Right atrium auricular region (tissue), 2 donors: ENCODE results near the gene FARP1. TPM values are rescaled to one million over a fixed set of nuclear protein-coding genes. Genes with fewer than 3 reads are reported as not detected.

Source experiments
- DNase-seq: peaks from one replicate; pipeline ENCODE4 v3.0.0-alpha.2; 2019; ENCODE audit warnings: low spot score
- H3K27ac ChIP-seq, 2 donors: fragments of 200-600 bp; sonication (generic); 1 replicate in 1 of 2; 2 replicates in 1 of 2; pipeline ENCODE4 v1.5.1; 2016 to 2019
- H3K27me3 ChIP-seq, 2 donors: fragments of 200-600 bp; sonication (generic); one replicate each; pipeline versions ENCODE4 v1.5.1 to v1.6.0; 2017 to 2019
- H3K36me3 ChIP-seq: fragments of 200-600 bp; sonication (generic); one replicate; pipeline ENCODE4 v1.5.1; 2016
- H3K4me1 ChIP-seq, 2 donors: fragments of 200-600 bp; sonication (generic); one replicate each; pipeline versions ENCODE4 v1.5.1 to v1.6.0; 2017 to 2019
- H3K4me3 ChIP-seq, 2 donors: fragments of 200-600 bp; sonication (generic); 1 replicate in 1 of 2; 2 replicates in 1 of 2; pipeline ENCODE4 v1.5.1; 2017 to 2019; ENCODE audit warnings: mild to moderate bottlenecking in 1 of 2, moderate library complexity in 1 of 2
- H3K9me3 ChIP-seq, 2 donors: fragments of 200-600 bp; sonication (generic); one replicate each; pipeline ENCODE4 v1.5.1; 2019
- CTCF ChIP-seq, 2 donors: fragments of 200-600 bp; sonication (generic); IDR thresholded peaks; one replicate each; pipeline ENCODE4 v1.5.1; 2019; ENCODE audit warnings: antibody characterized with exemption in 2 of 2
- total RNA-seq, 2 donors: library from RNA; depleted of rRNA; stranded (reverse); fragments of >200 nt; gene quantifications; one replicate each; pipeline ENCODE4 v1.1.0, GENCODE V29; 2016

FARP1 gene
- total RNA-seq, 2 donors from 2014 or later: 15.5 to 25.7 TPM

GRCh38 chr13:98108341-98108740 lies 34.6 kb upstream of the FARP1 start:
- no peak for DNase-seq
- no peak for TF ChIP-seq CTCF (IDR thresholded peaks at IDR 0.05)
- no peak overlapping the region for H3K4me3 ChIP-seq
- H3K27me3 ChIP-seq: no peaks in the 10 kb centered on the region
- H3K9me3 ChIP-seq: no peaks in the 10 kb centered on the region
- no peak overlapping the region for H3K27ac ChIP-seq
- H3K36me3 ChIP-seq: no peaks in the 10 kb centered on the region
- no peaks in the 10 kb centered on the region for H3K4me1 ChIP-seq

GRCh38 chr13:98109226-98109853 lies 33.6 kb upstream of the FARP1 start:
- no peaks in the 10 kb centered on the region for H3K9me3 ChIP-seq

DNA sequence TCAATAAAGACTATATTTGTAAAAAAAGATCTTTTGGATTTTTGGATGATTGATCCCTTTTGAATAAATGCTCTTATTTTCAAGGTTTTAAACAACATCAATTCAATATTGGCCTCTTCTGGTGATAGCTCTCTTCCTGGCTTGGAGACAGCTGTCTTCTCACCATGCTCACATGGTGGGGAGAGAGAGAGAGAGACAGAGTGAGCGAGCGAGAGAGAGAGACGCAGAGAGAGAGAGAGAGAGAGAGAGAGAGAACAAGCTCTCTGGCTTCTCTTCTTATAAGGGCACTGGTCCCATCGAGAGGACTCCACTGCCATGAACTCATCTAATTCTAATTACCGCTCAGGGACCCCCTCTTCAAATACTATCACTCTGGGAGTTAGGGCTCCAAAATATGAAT lies 32.1 kb upstream of the FARP1 start:
- no peak for TF ChIP-seq CTCF (IDR thresholded peaks at IDR 0.05)
- Histone ChIP-seq H3K4me3 (no peak overlapping the region), H3K36me3 (no peaks in the 10 kb centered on the region), H3K27me3 (no peaks in the 10 kb centered on the region), H3K4me1 (no peaks in the 10 kb centered on the region), H3K9me3 (no peaks in the 10 kb centered on the region), H3K27ac (no peak overlapping the region)
- DNase-seq: no peak

More at GRCh38 chr13:98109226-98109853, 33.6 kb upstream of the FARP1 start:
- no peaks in the 10 kb centered on the region for H3K36me3 ChIP-seq
- H3K4me1 ChIP-seq: no peaks in the 10 kb centered on the region
- no peak overlapping the region for H3K27ac ChIP-seq
- TF ChIP-seq CTCF (IDR thresholded peaks at IDR 0.05): no peak
- DNase-seq: no peak
- no peak overlapping the region for H3K4me3 ChIP-seq
- no peaks in the 10 kb centered on the region for H3K27me3 ChIP-seq

DNA sequence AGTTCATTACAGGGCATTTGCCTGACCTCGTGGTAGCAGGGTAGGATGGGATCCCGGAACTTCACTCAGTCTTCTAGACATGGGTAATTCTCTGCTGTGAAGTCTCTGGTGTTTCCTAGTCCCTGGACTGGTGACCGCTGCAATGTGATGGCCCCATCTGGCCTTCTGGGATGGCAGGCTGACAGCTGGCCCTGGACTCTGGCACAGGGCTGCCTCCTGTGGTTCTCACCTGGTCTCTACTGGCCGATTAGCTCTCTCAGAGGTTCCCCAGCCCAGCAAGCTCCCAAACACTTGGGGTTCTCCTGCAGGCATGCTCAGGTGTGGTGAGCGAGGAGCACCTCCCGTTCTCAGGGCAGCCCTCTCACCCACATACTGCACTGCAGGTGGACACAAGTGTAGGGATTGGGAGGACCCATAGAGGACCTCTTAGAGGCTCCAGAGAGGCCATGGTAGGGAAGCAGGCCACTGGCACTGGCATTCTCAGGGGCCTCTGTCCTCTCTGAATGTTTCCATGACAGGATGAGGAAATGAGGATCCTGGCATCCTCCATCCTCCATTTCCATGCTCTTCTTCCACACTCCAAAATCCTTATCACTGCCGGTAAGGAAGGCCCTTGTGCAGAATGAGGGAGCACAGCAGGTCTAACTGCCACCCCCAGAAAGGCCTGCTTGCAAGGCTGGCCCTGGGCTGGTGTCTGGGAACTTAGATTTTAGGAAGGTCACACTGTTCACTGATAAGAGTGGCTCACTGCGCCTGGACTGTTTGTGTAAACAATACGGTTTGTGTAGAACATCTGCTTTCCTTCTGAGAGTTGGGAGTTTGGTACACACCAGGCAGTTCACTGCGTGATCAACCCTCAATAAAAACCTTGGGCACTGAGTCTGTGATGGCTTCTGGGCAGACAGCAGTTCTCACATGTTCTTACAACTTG lies 31.5 kb upstream of the FARP1 start:
- DNase-seq: no peak
- no peak for TF ChIP-seq CTCF (IDR thresholded peaks at IDR 0.05)
- no peaks in the 10 kb centered on the region for H3K4me1 ChIP-seq
- no peaks in the 10 kb centered on the region for H3K36me3 ChIP-seq
- H3K27ac ChIP-seq: no peak overlapping the region
- H3K4me3 ChIP-seq: no peak overlapping the region
- H3K9me3 ChIP-seq: no peaks in the 10 kb centered on the region
- no peaks in the 10 kb centered on the region for H3K27me3 ChIP-seq

- H3K9me3 ChIP-seq: no peaks in the 10 kb centered on the region
- no peaks in the 10 kb centered on the region for H3K4me1 ChIP-seq
- H3K27me3 ChIP-seq: no peaks in the 10 kb centered on the region
- TF ChIP-seq CTCF (IDR thresholded peaks at IDR 0.05): no peak
- H3K27ac ChIP-seq: no peak overlapping the region
- H3K36me3 ChIP-seq: no peaks in the 10 kb centered on the region
- DNase-seq: no peak
- H3K4me3 ChIP-seq: no peak overlapping the region
Measured at GRCh38 chr13:98112456-98112855, 30.4 kb upstream of the FARP1 start.
